B cell (primary cell): ENCODE measurements around the gene VWA5A.

Experiments
- CTCF ChIP-seq: fragments of 200-600 bp; IDR thresholded peaks from one replicate; pipeline ENCODE4 v1.8.0; 2022; ENCODE audit warnings: antibody characterized with exemption, mild to moderate bottlenecking
- EZH2 ChIP-seq: IDR thresholded peaks from 2 replicates; pipeline ENCODE4 v1.6.1; 2012; ENCODE audit warnings: borderline replicate concordance, low read depth, mild to moderate bottlenecking, moderate library complexity, low read length; ENCODE audit not compliant: insufficient read depth, poor library complexity, severe bottlenecking

- TF ChIP-seq EZH2 (no peak), CTCF (peak; percentile 55)
Observed at GRCh38 chr11:124195189-124195734, 80.0 kb downstream of the VWA5A start.
